GM23338 (cell line): ENCODE data around the gene ABHD15. TPM values are rescaled to one million over a fixed set of nuclear protein-coding genes. Genes with fewer than 3 reads are reported as not detected.

Experiments used
- CREB1 ChIP-seq: fragments of 250-450 bp; sonication (Bioruptor Pico); IDR thresholded peaks from 2 replicates; pipeline ENCODE4 v1.5.0; 2020; ENCODE audit warnings: low read depth, mild to moderate bottlenecking, moderate library complexity
- EZH2 ChIP-seq: fragments of 200-600 bp; sonication (generic); IDR thresholded peaks from one replicate; pipeline ENCODE4 v1.8.0; 2017; ENCODE audit warnings: antibody characterized with exemption, mild to moderate bottlenecking, low read depth; ENCODE audit not compliant: unreplicated experiment
- JUNB ChIP-seq: IDR thresholded peaks from one replicate; pipeline ENCODE4 v1.6.1; 2016; ENCODE audit warnings: antibody characterized with exemption; ENCODE audit not compliant: unreplicated experiment
- NANOG ChIP-seq: IDR thresholded peaks from 2 replicates; pipeline ENCODE4 v1.6.1; 2016; ENCODE audit warnings: antibody characterized with exemption, borderline replicate concordance
- STAT1 ChIP-seq: IDR thresholded peaks from one replicate; pipeline ENCODE4 v1.6.1; 2016; ENCODE audit warnings: antibody characterized with exemption; ENCODE audit not compliant: unreplicated experiment
- ZNF114 ChIP-seq: fragments of 250-450 bp; sonication (Bioruptor Pico); IDR thresholded peaks from 2 replicates; pipeline ENCODE4 v1.5.0; 2020; ENCODE audit warnings: mild to moderate bottlenecking, moderate library complexity
- polyA plus RNA-seq: library from polyadenylated mRNA; unstranded; fragments of >200 nt; fragmentation: Nextera tagmentation; extraction: Ambion mirVana; gene quantifications from 2 replicates; pipeline ENCODE4 v1.2.1, GENCODE V29; 2016
- total RNA-seq: library from RNA; depleted of rRNA; stranded (reverse); fragments of >200 nt; shearing (Covaris generic); gene quantifications from 2 replicates; pipeline ENCODE4 v1.2.3, GENCODE V29; 2014
- TF ChIP-seq, protein P1 (sequence below): fragments of 250-450 bp; sonication (Bioruptor Pico); IDR thresholded peaks from 2 replicates; pipeline ENCODE4 v1.5.0; 2020; ENCODE audit warnings: mild to moderate bottlenecking, moderate library complexity
- TF ChIP-seq, protein P2 (sequence below), 2 experiments: fragments of 200-600 bp in 1 of 2; sonication (generic) in 1 of 2; conservative IDR thresholded peaks; 2 replicates each; pipeline versions ENCODE4 v1.5.1 to v1.6.1; 2016 to 2017; ENCODE audit warnings: antibody characterized with exemption in 2 of 2, low read depth in 2 of 2, mild to moderate bottlenecking in 2 of 2, moderate library complexity in 1 of 2

The ABHD15 gene
- total and polyA plus RNA-seq, 2 experiments from 2014 or later = 0.27 to 2.5 TPM

DNA sequence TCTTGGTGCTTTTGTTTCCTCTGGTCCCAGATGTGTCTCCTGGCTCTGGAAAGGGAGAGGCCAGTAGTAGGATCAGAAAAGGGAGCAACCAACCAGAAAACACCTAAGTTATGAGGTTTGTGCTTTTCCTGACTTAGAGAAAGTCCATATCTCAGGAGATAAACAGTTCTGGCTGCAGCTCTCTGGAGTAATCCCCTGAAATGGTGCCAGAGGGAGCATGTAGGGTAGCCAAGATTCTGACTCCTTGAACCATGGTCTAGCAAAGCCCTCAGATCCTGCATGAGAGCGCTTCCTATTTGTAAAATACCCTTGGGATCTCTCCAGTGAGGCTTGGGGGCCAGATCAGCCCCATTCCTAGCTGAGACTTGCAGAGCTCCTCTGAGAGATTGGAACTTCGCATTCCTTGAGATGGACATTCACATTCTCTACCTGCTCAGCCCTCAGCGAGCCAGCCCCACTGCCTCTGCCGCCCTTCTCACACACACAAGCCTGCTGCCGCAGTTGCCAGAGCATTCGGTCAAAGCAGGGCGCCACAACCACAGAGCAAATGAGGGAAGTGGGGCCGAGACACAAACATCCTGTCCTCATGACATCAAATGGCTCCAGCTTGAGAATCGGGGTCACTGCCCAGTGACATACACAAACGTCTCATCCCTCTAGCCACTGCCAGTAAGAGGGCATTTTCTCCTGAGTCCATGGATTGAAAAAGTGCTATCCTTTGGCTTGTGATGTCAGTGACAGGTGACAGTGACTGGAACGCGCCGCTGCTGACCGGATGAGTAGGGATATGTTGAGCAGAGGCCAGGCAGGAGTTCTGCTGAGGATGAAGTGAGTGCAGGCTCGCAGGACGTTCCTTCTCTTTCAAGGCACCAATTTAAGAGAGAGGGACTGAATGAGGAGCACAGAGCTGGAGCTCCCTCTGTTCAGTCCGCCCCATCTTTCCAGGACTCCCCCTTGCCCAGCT, 5.0 kb downstream of the ABHD15 start (continued):
- TF ChIP-seq, protein P1, sequence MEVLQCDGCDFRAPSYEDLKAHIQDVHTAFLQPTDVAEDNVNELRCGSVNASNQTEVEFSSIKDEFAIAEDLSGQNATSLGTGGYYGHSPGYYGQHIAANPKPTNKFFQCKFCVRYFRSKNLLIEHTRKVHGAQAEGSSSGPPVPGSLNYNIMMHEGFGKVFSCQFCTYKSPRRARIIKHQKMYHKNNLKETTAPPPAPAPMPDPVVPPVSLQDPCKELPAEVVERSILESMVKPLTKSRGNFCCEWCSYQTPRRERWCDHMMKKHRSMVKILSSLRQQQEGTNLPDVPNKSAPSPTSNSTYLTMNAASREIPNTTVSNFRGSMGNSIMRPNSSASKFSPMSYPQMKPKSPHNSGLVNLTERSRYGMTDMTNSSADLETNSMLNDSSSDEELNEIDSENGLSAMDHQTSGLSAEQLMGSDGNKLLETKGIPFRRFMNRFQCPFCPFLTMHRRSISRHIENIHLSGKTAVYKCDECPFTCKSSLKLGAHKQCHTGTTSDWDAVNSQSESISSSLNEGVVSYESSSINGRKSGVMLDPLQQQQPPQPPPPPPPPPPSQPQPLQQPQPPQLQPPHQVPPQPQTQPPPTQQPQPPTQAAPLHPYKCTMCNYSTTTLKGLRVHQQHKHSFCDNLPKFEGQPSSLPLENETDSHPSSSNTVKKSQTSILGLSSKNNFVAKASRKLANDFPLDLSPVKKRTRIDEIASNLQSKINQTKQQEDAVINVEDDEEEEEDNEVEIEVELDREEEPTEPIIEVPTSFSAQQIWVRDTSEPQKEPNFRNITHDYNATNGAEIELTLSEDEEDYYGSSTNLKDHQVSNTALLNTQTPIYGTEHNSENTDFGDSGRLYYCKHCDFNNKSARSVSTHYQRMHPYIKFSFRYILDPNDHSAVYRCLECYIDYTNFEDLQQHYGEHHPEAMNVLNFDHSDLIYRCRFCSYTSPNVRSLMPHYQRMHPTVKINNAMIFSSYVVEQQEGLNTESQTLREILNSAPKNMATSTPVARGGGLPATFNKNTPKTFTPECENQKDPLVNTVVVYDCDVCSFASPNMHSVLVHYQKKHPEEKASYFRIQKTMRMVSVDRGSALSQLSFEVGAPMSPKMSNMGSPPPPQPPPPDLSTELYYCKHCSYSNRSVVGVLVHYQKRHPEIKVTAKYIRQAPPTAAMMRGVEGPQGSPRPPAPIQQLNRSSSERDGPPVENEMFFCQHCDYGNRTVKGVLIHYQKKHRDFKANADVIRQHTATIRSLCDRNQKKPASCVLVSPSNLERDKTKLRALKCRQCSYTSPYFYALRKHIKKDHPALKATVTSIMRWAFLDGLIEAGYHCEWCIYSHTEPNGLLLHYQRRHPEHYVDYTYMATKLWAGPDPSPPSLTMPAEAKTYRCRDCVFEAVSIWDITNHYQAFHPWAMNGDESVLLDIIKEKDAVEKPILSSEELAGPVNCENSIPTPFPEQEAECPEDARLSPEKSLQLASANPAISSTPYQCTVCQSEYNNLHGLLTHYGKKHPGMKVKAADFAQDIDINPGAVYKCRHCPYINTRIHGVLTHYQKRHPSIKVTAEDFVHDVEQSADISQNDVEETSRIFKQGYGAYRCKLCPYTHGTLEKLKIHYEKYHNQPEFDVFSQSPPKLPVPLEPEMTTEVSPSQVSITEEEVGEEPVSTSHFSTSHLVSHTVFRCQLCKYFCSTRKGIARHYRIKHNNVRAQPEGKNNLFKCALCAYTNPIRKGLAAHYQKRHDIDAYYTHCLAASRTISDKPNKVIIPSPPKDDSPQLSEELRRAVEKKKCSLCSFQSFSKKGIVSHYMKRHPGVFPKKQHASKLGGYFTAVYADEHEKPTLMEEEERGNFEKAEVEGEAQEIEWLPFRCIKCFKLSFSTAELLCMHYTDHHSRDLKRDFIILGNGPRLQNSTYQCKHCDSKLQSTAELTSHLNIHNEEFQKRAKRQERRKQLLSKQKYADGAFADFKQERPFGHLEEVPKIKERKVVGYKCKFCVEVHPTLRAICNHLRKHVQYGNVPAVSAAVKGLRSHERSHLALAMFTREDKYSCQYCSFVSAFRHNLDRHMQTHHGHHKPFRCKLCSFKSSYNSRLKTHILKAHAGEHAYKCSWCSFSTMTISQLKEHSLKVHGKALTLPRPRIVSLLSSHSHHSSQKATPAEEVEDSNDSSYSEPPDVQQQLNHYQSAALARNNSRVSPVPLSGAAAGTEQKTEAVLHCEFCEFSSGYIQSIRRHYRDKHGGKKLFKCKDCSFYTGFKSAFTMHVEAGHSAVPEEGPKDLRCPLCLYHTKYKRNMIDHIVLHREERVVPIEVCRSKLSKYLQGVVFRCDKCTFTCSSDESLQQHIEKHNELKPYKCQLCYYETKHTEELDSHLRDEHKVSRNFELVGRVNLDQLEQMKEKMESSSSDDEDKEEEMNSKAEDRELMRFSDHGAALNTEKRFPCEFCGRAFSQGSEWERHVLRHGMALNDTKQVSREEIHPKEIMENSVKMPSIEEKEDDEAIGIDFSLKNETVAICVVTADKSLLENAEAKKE (CRISPR knock-in tag) = no peak
- TF ChIP-seq STAT1 (no peak), NANOG (no peak), ZNF114 (CRISPR knock-in tag) (no peak), CREB1 (CRISPR knock-in tag) (no peak), EZH2 (no peak), JUNB (no peak)
- TF ChIP-seq, protein P2, sequence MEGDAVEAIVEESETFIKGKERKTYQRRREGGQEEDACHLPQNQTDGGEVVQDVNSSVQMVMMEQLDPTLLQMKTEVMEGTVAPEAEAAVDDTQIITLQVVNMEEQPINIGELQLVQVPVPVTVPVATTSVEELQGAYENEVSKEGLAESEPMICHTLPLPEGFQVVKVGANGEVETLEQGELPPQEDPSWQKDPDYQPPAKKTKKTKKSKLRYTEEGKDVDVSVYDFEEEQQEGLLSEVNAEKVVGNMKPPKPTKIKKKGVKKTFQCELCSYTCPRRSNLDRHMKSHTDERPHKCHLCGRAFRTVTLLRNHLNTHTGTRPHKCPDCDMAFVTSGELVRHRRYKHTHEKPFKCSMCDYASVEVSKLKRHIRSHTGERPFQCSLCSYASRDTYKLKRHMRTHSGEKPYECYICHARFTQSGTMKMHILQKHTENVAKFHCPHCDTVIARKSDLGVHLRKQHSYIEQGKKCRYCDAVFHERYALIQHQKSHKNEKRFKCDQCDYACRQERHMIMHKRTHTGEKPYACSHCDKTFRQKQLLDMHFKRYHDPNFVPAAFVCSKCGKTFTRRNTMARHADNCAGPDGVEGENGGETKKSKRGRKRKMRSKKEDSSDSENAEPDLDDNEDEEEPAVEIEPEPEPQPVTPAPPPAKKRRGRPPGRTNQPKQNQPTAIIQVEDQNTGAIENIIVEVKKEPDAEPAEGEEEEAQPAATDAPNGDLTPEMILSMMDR (conservative IDR thresholded peaks at IDR 0.05; ENCODE audit: low read depth in 2 of 2) = no peak
